HK-2 (cell line): ENCODE measurements around the gene TRAP1.
"Not testable (repeated sequence)": the region's sequence is repeated elsewhere in the genome, so short reads cannot be mapped to it uniquely, and the experiment has no call there.

Experiments used
- DNase-seq: peaks from one replicate; pipeline ENCODE4 v3.0.0-alpha.2; 2018; ENCODE audit not compliant: unreplicated experiment

TRAP1 gene

DNA sequence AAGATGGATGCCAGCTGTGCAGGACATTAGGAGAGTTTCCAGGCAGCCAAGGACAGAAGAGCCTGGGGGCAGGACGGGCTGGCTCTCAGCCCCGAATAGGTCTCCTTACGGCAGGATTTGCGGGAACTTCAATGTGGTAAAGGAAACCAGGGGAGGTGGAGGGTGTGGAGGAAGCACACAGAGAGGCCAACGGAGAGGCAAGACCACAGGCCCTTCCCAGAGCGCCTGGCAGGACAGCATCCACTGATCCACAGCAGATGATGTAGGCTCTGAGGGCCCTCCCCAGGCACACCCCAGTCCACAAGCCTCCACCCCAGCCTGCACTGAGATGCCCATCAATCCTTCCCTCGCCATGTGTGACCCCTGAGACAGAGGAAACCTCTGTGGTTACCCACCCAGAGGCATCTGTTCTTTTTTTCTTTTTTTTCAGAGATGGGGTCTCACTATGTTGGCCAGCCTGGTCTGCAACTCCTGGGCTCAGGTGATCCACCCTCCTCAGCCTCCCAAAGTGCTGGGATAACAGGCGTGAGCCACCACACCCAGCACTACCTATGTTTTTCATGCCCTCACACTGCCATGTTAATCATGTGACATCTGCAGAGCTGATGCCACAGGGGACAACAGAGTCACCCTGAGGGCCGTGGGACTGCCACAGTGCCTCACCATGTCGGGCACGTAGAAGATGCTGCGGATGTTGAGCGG lies 43.5 kb downstream of the TRAP1 start:
- no peak for DNase-seq

DNA sequence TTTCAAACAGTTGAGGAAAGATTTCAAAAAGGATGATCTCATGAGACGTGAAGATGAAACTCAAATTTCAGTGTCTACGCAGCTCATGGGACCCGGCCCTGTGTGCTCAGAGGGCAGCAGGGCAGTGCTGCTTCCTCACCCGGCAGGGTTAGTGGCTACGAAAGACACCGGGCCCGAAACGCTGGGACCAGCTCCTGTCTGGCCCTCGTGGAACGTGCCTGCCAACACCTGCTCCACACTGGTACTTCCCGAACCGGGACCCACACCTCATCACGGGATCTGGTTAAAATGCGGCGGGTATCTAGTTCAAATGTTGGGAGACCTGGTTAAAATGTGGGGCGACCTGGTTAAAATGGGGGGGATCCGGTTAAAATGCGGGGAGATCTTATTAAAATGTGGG lies 44.1 kb downstream of the TRAP1 start:
- DNase-seq, result no peak

DNA sequence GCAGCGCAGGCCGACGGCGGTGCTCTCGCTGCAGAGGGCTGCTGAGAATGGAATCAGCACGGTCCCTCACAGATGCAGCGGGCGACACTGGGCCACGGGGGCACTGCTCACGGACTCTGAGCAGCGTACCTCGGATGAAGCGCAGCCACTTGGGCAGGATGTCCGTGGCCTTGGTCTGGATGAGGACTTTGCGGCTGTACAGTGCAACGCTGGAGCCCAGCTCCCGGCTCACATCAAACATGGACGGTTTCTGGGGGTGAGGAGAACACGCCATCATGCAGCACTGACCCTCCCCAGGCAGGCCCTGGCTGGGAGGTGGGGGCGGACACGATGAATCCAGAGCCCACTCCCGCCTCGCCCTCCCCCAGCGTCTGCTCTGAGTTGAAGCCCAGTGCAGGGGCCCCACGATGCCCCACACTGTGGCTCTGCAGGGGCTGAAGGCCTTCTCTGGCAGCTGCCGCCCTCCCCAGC lies 44.7 kb downstream of the TRAP1 start:
- no peak for DNase-seq

DNA sequence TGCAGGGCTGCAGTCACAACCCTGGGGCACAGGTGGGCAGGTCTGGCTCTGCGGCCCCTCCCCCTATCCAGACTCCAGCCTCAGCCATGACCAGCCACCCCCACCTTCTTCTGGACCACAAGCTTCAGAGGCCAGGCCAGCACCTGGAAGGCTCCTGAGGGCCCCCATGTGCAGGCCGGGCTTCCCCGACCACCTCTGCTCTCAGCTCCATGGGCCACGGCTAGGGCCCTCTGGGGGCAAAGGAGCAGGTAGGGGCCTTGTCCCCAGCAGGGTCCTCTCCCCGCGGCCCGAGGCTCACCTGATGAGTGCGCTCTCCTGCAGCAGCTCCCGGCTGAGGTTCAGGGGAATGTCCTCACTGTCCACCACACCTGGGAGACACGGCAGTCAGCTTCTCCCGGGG lies 45.9 kb downstream of the TRAP1 start:
- no peak for DNase-seq

DNA sequence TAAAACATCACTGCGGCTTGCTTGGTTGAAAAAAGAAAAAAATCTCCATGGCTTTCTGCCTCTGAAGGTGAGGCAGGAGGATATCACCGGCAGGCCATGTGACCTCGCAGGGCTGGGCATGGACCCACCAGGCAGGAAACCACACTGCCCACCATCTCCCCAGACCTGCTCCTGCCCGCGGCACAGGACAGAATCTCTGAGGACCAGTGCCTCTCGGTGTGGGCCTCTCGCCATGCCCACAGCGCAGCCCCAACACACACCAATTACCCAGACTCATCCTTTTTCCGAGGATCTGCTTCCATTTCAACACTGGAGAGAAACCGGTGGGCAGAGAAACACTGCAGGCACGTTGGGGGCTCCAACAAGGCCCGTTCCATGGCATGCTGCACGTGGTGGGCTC lies 46.6 kb downstream of the TRAP1 start:
- DNase-seq, result no peak

DNA sequence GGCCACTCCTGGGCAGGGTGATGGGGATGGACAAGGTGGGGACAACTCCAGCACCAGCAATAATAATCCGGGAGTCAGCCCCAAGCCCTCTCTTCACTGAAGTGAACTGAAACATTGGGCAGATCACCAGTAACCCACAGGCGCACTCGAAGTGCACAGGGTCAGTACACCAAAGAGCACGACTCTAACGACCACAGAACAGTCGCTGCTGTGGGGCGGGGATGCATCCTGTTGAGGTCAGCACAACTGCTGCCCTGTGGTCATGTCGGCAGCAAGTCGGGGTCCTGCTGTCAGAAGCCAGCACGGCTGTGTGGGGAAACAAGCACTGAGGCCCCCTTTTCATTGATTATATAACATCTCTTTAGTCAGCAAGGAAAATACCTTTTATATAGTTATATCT lies 48.2 kb downstream of the TRAP1 start:
- DNase-seq, result no peak

DNA sequence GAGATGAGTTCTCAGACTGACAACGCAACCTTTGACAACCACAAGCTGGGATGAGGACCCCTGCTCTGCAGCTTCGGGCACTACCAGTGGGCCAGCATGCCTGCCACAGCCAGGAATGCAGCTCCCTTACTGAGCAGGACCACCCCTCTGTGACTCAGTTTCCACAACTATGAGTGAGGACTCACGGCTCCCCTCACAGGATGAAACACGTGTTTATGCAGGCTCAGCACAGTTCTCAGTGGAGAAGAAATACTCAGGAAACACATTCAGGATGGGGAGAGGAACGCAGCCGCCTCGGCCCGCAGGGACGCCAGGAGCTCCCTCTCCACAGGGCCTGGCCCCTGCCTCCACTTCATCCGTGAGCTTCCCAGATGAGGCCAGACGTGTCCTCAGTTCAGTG lies 48.7 kb downstream of the TRAP1 start:
- no peak for DNase-seq

DNA sequence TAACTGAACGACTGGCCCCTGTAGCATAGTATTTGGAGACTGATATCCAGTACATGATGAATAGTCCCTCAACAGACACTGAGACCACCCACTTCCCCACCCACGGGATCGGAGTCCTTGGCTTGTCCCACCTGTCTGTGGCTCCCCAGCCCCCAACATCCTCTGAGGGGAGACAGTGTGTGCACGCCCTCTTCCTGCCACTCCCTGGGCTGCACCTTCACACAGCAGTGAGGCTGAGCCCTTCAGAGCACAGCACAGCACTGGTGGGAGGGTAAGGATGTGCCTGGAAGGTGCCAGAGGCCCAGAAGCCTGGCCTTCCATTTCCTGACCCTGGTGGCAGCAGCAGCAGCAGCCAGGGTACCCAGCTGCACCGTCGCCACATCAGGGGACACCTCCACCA lies 51.8 kb downstream of the TRAP1 start:
- no peak for DNase-seq

DNA sequence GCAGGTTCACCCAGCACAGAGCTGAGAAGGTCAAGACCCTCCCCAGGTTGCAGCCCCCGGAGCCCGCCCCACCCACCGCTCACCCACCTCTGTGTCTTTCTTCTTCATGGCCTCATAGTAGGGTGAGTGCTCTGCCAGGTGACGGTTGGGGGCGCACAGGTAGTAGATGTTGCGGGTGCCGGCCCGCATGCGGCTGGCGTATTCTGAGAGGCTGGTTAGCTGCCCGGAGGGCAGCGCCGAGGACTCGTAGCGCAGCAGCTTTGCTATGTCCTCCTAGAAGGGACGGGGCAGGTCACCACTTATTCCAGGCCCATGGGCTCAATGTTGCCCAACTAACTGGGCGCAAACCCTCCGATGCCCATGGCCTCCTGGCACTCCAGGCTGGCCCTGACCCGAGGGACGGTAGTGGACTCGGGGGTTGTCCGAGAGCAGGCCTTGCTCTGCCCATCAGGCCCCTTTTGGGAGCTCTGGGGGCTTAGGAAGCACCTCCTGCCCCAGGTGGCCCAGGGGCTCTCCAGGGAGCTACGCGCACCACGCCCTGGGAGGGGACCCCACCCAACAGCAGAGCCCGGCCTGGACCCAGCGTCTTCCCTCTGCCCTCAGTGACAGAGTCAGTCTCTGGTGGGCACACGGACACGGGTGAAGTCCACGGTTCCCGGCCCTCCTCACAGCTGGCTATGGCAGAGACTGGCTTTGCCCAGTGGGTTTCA lies 53.0 kb downstream of the TRAP1 start:
- no peak for DNase-seq

DNA sequence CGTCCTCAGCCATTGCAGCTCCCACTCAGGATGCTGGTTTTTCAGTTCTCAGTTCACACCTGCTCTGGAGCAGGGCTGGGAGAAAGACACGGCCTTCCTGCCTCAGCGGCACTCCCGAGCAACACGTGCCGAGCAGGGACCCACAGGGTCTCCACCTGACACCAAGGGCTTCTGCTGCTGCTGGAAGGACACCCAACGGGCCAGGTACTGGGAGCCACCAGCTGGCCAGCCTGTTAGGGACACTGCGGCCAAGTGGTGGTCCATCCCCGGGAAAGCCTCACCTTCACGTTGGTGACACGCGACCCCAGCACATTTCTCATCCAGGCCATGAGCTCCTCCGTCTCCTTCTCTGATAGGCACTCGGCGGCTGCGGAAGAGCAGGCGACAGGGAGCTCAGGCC lies 54.7 kb downstream of the TRAP1 start:
- no peak for DNase-seq

DNA sequence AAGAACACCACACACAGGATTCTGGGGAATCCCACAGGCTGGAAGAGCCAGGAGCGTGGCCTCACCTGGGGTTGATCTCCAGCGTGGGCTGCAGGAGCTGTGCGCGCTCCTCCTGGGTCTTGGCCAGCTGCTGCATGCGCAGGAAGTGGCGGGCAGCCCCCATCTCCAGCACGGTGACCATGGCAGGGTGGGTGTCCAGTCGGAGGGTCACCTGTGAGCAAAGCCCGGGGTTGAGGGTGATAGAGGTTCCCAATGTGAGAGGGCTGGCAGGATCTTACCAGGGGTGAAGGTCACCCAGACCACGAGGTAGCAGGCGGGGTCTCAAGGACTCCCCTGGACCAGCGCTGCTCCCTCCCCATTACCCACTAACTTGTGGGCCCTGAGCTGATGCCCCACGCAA lies 55.4 kb downstream of the TRAP1 start:
- no peak for DNase-seq

DNA sequence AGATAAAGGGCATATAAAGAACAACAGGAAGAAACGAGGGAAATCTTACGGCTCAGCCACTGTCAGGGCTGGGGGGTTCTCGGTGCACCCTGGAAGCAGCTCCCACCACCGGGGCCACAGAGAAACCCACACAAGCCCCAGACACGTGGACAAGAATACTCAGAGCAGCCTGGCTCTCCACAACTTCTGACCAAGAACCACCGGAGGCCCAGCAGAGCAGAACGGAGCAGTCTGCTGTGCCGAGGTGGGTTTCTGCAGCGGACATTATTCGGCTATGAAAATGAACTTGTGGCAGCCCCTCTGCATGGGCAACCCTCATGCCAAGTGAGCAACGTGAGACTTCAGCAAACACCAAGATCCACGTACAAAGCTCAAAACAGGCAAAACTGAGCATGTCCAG lies 56.0 kb downstream of the TRAP1 start:
- DNase-seq, result no peak

DNA sequence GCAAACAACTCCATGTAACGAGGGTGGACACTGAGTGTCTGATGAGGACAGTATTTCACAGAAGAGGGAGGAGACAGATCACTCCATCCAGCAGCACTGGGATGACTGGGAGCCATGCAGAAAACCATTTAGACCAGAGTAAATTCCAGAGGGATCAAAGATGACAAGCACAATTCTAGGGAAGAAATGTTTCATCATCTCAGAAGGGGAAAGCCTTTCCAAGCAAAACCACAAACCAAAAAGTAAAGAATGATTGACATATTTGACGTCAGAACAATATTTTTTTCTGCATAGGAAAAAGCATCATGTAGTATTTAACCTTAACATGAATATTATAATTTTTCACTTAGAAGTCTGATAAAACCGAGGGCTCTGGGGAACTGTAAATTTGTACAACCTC lies 58.1 kb downstream of the TRAP1 start:
- no peak for DNase-seq

DNA sequence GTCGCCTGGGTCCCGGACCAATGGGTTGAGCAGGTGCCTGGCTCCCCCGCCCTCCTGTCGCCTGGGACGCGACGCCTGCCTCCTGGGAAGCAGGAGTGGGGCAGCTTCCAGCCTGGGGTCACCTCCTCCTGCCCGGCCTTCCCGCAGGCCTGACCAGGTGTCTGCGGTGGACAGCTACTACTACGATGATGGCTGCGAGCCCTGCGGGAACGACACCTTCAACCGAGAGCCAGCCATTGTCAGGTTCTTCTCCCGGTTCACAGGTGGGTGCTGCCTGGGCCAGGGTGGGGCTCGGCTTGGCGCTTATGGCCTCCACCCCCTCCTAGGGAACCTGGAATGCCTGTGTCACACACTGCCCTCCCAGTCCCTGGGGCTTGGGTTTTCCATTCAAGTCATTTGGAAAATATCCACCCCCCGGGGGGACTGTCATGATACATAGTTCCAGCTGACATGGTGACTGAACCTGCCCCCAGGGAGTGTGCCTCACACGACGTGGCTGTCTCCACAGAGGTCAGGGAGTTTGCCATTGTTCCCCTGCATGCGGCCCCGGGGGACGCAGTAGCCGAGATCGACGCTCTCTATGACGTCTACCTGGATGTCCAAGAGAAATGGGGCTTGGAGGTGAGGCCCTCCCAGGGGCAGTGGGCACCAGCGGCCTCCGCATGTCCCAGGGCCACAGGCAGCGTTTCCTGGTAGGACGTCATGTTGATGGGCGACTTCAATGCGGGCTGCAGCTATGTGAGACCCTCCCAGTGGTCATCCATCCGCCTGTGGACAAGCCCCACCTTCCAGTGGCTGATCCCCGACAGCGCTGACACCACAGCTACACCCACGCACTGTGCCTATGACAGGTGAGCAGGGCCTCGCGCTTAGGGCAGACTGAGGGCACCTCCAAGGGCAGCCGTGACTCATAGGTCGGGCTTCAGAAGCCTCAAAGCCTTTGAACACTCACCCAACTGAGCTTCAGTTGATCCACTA lies 60.5 kb downstream of the TRAP1 start:
- DNase-seq, result no peak

DNA sequence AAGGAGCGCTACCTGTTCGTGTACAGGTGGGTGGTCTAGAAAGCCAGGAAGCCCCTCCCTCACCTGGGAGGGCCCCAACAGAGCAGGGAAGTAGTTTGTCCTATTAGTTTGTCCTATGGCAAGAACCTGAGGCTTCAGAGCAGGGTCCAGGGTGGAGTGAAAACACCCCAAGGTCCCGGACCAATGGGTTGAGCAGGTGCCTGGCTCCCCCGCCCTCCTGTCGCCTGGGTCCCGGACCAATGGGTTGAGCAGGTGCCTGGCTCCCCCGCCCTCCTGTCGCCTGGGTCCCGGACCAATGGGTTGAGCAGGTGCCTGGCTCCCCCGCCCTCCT lies 61.2 kb downstream of the TRAP1 start:
- DNase-seq, result not testable (repeated sequence)

DNA sequence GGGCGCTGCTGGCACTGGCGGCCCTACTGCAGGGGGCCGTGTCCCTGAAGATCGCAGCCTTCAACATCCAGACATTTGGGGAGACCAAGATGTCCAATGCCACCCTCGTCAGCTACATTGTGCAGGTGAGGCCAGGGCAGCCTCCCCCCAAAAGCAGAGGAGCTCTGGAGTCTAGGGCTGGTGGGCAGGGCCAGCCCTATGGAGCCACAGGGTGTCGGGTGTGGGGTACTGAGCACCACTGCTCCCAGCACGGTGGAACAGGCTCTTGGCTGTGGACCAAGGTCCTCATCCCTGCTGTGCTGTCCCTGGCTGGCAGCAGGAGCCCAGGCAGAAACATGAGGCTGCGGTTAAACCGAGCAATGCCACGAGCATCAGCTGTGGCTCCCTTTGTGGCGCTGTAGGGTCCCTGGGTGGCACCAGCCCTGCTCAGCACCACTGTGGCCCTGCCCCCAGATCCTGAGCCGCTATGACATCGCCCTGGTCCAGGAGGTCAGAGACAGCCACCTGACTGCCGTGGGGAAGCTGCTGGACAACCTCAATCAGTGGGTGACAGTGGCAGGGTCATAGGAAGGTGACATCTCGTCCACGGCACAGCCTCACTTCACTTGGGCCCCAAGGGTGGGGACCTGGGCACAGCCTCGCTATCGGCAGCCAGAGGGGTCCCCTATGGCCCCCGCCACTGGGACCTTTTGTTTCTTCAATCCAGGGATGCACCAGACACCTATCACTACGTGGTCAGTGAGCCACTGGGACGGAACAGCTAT lies 61.7 kb downstream of the TRAP1 start:
- DNase-seq, result no peak

DNA sequence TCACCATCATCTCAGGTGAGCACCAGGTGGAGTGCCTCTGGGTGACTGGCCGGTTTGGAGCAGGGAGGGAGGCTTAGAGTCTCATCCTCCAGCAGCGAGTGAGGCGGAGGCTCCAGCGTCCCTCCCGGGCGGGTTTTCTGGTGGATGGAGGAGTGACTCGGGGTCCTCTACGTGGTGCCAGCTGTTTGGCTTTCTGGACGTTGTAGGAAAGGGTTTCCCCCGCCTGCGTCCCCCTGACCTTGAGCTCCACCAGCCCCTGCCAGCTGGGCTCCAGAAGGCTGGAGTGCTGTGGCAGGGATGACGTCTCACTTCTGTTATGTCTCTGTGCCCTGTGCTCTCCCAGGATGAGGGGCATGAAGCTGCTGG lies 62.3 kb downstream of the TRAP1 start:
- DNase-seq, result no peak

DNA sequence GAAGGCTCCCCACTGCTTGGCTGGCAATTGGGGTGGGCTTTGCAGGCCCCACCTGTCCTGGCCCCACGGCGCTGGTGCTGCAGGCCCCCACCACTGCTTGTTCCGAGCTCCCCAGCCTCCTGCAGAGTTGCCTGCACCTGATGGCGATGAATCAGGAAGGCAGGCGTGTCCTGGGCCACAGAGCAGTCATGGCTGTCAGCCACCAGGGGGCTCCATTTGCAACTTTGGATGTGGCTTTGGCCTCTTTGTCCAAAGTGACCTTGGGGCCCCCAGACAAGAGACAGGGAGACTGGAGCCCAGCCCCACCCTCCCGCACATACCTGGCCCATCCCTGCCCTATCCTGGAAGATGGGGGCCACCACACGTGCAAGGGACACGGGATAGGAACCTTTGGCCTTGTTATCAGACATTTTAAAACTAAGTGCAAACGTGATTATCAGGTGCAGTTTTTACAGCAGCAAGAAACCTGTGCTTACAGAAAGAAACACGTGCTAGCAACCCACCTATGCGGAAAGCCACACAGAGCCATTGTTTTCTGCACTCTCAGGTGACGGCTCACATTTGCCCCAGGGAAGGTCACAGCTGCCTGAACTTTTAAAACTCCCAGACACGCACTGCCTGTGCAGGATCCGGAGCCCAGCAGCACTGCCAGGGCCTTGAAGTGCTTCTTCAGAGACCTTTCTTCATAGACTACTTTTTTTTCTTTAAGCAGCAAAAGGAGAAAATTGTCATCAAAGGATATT lies 62.9 kb downstream of the TRAP1 start, which contains the start of gene DNASE1:
TSS of gene DNASE1 (plus strand) at position 443 of the 743 bp plus-strand sequence. CDS start 683 bp downstream, outside the sequence.
- peak; percentile 55 for DNase-seq

DNA sequence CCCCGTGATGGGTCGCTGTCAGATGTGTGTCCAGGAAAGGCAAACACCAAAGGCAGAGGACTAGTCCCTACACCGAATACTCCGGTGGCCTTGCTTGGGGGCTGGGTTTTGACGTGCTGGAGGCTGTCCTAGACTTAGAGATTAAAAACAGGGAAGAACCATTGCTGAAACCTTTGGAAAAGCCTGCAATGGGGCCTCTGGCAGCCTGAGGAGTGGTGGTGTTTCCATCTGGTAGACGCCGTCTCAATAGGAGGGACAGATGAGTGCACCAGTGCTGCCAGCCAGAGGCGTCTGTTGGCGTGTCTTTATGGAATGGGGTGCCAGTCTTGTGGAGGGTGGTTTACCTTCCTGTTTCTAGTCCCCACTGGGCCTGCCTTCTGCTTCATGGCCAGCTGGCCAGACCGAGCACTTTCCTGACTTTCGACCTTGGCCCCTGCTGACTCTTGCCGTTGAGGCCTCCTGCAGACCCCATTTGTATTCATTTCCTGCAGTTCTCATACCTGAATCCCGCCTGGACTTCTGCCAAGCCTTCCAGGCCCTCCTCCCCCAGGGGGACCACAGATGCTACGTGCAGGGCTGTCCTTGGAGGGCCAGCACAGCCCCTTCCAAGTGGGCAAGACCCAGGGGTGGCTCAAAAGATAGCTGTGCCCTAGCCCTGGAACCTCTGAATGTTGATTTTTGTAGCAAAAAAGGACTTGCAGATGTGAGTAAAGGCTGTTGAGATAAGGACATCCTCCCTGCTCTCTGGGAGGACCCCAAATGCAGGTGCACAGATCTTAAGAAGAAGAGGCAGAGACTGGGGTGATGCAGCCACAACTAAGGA lies 64.7 kb downstream of the TRAP1 start:
- no peak for DNase-seq
